Daoy (cell line): ENCODE data around the gene PIF1. TPM values are rescaled to one million over a fixed set of nuclear protein-coding genes. Genes with fewer than 3 reads are reported as not detected.
"Not testable (repeated sequence)": the region's sequence is repeated elsewhere in the genome, so short reads cannot be mapped to it uniquely, and the experiment has no call there.

Experiments
- DNase-seq: peaks from one replicate; pipeline ENCODE4 v3.0.0-alpha.2; 2015; ENCODE audit warnings: low read depth
- total RNA-seq: library from RNA; depleted of rRNA; stranded (reverse); fragments of >200 nt; shearing (Covaris generic); gene quantifications from 2 replicates; pipeline ENCODE4 v1.2.3, GENCODE V29; 2014

Gene PIF1
- total RNA-seq, 1 experiment from 2014 or later, result 32.9 TPM

DNA sequence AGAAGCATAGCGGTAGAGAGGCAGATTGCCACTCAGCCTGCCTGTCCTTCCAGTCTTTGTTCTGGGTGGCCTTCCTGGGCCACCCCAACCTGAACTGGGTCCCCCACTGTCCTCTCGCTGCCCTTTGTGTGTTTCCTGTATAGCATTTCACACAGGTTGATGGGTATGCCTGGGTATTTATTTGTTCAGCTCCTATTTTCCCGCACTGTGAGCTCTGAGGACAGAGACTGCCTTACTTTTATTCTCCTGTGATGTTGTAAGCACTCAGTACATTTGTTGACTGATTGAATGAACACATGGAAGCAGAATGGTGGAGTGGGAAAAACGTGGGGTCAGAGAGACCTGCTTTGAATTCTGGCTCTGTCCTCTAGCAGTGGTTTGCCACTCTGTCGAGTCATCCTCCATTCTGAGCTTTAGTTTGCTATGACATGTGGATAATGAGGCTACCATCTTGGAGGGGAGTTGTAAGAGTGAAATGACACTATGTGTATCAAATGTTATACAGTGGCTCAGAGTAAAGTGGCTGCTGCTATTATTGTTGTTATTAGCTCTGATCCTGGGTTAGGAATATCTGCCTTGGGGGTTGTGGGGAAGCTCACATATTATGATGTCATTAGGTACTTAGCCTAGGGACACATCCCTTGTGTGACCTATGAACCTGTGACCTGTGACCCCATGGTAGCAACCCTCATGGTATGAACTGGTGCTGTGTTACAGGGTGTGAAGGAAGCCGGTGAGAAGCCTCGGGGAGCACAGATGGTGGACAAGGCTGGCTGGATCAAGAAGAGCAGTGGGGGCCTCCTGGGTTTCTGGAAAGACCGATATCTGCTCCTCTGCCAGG lies 22.6 kb upstream of the PIF1 start:
- DNase-seq, result no peak

DNA sequence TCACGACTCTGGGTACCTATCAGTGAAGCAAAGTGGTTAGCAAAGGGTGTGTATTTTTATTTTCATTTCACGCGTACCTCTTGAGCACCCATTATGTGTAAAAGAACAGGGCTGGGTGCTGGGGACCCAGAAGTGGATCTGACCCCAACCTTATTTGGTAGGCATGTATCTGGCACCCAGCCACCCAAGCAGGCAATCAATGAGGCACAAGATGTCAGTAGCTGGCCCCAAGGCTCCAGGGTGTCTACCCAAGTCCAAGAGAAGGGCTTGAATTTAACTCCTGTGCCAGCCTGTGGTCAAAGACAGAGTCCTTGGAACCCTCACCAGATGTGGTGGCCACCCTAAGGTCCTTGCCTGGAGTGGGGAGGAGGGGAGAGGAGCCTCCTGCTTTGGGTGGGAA lies 22.0 kb upstream of the PIF1 start:
- no peak for DNase-seq

DNA sequence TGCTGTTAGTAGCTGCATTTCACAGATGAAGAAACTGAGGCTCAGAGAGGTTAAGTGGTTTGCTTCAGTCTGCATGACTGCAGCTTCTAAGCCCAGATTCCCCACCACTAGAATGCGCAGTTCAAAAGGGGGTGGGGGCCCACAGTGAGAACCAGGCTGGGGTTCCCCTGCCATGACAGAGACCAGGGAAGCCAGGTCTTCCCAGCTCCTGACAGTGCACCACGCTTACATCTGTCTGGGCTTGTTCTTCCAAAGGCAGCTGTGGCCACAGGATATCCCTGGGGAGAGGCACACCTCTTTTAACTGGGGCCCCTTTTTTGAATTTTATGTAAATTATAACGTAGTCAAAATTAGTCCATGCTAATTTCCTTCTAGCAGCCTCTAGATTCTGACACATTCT lies 21.6 kb upstream of the PIF1 start:
- DNase-seq, result no peak

DNA sequence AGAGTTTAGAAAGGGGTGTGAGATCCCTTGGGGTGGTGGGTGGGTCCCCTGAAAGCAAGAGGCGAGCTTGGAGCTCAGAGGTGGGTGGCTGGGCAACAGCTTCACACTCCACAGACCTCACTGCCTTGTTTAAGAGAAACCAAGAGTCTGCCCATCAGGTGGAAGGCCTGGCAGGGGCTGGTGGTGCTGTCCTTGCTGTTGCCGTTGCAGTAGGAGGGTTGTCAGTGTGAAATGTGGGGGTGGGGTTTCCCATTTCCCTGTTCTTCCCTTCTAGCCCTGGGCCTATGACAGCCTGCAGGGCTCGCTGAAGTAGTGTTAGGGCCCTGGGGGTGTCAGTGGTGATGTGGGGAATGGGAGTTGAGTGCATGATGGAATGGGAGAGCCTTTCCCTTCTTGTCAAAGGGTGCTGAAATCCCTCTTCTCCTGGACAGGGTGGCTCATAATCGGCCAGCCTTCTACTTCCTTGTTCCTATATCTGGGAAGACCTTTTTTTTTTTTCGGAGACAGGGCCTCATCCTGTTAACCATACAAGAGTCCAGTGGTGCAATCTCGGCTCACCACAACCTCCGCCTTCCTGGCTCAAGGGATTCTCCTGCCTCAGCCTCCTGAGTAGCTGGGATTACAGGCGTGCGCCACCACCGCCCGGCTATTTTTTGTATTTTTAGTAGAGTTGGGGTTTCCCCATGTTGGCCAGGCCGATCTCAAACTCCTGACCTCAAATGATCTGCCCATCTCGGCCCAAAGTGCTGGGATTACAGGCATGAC lies 20.6 kb upstream of the PIF1 start:
- no peak for DNase-seq

DNA sequence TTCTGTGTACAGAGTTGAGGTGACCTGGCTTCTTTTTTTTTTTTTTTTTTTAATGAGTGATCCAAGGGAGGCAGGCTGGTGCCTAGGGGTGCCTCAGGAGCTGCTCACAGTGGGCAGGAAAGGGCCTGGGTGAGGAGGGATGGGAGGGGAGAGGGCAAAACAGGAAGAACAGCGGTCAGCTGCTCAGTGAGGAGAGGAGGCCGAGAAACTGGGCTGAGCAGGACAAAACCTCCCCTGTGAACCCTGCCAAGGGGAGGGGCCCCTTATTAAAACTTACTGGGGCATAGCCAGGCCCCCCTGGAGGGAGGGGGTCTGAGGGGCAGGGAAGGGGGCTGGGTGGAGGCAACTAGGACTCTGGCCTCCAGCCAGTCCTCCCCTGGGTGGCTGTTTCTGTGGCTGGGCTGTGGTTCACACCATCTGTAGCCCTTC lies 19.8 kb upstream of the PIF1 start:
- no peak for DNase-seq

DNA sequence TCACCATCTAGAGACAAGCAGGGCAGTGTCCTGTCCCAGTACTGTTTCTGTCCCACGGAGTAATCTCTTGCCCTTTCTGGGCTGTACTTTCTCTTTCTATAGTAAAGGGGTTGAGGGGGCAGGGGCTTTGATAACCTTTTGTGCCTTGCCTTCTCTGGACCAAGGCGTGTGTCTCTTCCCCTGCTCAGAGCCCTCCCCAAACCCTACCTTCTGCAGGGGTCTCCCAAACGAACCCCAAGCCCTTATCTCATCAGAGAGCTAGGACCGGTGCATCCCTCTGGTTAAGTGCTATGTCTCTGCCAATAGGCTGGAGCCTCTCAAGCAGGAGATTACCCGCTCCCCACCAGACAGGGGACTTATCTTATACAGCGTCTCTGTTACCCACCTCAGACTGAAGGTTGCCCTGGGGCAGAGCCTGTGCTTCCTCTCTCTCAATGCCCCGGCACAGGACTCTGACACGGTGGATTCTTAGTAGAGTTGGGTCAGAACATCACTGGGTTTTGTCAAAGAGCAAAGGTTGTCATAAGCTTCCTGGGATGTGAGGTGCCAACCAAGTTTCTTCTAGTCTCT lies 19.2 kb upstream of the PIF1 start:
- DNase-seq, result no peak

DNA sequence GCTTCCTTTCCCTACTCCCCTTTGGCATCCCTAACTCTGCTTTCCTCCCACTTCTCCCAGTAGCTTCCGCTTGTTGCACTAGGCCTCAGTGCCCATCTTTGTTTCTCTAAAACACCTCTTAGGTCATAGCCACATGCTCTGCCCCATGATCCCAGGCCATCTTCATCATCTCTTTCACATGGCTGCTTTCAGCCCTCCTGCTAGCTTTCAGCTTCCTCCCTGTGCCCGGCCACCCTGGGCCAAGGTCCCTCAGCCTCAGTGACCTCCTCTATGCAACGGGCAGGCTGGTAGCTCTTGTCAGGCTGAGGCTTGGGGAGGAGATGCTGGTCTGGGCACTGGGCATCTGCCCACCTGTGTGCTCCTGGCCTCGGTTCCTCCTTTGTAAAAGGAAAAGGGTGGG lies 18.5 kb upstream of the PIF1 start:
- no peak for DNase-seq

DNA sequence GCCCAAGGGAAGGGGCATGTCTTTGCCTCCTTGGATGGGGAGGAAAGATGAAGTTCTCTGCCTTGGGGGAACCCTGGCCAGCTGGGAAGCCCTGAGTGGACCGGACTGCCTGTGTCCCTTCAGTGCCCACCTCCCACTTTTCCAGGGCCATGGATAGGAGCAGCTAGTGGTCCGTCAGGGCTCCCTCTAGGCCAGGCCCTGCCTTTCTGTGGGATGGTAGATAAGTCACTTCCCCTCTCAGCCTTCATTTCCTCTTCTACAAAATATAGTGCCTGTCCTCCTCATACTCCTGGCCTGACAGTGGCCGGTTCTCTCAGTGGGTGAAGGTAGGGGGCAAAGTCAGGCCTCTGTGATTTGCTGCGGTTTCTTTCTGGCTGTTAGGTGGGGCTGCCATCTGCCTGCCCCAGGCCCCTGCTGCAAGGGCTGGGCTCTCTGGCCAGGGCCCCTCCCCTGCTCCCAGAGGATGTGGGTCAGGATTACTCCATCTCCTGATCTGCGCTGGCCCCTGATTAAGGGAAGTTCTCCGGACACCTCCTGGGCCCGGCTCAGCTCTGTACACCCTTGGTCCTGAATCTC lies 17.6 kb upstream of the PIF1 start:
- peak; percentile 61 for DNase-seq

DNA sequence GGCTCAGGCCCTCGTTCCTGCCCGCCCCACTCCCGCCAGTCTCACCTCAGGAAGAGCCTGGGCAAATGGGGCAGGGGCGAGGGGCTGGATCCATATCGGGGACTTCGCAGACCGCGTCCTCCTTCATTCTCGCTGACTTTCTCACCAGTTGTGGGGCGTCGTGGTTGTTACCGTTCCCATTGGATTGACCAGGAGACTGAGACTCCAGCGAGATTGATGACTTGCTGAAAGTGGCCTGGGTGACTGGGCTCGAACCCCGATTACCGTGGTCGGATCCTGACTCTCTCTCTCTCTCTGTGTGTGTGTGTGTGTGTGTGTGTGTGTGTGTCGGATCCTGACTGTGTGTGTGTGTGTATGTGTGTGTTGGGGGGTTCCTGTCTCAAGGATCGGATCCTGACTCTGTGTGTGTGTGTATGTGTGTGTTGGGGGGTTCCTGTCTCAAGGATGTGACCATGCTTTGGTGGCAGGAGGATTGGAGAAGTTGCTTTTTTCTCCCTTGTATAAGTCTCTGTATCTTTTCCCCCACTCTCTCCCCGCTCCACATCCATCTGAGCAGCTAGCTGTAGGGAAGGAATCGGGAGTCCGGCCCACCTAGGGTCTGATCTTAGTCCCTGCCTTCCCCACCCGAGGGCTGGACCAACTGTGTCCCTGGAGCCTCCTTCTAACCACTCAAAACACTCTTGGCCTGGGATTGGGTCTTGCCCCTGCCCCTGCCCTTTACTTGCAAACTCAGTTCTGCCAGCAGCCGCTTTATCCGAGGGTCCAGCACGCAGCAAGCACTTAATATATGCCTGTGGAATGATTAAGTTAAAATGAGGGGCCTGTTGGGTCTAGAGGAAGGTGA lies 16.9 kb upstream of the PIF1 start:
- peak; percentile 42 for DNase-seq

DNA sequence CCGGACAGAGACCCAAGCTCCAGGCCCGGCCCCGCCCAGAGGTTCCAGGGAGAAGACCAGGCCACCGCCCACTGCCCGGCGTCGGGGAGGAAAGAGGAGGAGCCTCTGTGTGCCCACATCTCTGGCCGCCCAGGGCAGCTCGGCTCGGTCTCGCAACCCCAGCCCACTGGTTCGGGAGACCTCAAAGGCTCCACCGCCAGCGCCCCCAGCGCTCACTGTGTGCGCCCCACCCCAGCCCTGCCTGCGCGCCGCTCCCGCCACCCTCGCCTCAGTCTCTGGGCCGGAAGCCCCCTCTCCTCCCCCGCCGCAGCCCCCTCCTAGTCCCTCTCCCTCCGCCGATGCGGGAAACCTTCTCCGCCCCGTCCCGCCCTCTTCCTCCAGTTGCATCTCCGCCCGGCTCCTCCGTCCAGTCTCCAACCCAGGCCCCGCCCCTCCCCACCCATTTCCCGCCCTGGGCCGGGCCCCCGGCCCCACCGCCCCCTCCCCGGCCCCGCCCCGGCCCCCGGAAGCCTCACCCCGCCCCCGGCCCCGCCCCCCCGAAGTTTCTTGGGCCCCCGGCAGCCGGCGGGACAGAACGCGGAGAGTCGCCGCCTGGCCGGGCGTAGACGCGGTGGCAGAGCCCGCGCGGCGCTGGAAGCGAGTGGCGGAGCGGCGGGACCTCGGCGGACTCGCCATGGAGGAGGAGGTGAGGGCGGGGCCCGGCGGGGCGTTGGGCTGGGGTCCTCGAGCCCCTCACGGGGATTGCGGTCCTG lies 16.1 kb upstream of the PIF1 start, which contains the start of gene PLEKHO2:
Gene PLEKHO2, plus strand, starts transcription at position 572 of the 752 bp plus-strand sequence. Its CDS starts 102 bp downstream, at position 674.
- DNase-seq, result peak; percentile 95

DNA sequence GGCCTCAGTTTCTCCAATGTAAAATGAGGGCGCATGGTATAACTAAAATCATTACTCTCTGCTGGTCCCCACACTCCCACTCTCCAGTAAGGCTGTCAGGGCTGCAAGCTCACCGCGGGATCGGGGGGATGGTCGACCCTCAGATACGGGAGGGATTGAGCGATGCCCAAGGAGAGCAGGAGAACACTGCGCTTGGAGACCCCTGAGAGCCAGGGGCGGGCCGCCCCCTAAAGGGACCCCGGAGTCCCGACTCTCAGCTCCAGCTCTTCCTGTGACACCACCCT lies 15.6 kb upstream of the PIF1 start:
- DNase-seq, result no peak

DNA sequence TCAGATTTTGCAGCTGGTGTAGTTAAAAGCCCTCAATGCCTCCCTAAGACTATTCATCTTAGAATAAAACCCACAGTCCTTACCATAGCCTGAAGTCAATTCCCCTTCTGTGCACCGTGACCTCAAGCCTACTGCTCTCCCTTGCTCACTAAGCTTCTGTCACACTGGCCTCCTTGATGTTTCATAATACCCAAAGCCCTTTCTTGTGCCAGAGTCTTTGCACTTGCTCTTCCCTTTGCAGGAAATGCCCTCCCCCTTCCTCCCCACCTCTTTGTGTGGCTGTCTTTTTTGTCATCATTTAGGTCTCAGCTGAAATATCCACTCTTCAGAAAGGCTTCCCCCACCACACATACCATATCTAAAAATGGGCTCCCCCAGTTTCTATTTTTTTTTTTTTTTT lies 12.1 kb upstream of the PIF1 start:
- DNase-seq, result no peak

DNA sequence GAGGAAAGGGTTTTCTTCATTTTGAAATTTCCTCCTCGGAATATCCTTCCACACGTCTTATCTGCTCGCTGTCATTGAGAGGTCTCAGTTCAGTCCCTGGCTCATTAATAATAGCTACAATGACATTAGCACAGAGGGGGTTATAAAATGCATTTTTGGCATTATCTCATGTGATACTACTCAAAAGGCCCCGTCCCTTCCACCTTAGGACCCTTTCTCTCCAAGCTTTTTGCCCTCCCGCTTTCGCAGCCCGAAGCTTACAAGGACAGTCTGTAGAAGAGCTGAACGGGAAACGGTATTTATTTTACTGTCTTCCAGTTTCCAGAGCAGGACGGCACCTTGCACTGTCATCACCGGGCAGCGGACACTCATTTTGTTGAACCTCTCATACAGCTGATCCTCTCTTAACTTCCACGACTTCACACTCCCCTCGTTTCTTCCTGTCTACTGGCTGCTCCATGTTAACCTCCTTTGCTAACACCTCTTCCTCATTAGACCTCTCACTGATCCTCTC lies 10.6 kb upstream of the PIF1 start:
- DNase-seq, result no peak

DNA sequence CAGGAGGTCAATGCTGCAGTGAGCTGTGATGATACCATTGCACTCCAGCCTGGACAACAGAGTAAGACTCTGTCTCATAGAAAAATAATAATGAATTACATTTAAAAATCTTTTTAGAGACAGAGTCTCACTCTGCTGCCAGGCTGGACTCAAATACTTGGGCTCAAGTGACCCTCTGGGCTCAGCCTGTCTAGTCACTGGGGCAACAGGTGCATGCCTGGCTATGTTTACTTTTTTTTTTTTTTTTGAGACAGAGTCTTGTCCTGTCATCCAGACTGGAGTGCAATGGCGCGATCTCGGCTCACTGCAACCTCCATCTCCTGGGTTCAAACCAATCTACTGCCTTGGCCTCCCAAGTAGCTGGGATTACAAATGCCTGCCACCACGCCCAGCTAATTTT lies 8.2 kb upstream of the PIF1 start:
- DNase-seq, result no peak

DNA sequence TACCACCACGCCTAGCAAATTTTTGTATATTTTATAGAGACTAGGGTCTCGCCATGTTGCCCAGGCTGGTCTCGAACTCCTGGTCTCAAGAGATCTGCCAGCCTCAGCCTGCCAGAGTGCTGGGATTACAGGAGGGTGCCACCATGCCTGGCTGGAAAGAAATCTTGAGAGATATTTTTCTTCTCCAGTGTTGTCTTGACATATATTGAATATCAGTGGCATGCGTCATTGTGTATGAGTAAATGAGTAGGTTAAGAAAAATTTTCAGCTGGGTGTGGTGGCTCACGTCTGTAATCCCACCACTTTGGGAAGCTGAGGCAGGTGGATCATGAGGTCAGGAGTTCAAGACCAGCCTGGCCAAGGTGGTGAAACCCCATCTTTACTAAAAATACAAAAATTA lies 3.5 kb upstream of the PIF1 start:
- DNase-seq, result no peak

DNA sequence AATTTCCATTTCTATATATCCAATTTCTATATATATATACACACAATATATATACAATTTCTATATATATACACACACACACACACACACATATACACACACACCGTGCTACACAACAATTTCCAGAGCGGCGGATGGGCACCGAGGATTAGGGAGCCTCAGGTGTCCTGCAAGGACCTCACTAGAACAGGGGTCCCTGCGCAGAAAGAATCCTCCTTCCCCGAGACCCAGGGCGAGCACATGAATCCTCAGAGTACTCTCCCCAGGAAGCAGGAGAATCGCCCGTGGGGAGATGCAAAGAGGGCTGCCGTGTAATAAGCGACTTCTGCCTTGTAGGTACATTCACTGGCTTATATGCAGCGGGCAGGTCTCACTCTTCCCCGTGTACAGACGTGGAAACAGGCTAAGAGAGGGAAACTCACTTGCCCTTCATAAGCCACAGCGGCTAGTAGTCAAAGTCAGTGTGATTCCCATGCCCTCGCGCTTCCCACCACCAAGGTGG lies 467 bp downstream of the PIF1 start:
- peak; percentile 24 for DNase-seq

DNA sequence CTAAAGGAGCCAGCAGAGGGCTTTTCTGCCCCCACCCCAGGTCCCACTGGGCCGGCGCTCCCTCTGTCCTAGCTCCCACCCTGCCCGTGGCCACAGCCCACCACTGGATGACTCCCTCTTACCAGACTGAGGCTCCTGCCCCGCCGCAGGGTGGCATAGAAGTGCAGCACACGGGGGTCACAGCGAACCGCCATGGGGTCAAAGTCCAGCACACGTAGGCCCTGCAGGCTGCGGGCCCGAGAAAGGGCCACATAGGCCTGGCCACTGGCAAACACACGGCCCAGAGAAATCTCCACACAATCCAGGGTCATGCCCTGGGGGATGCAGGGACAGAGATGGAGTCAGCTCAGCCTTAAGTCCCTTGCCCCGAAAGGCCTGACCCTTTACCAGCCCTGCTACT lies 9.0 kb downstream of the PIF1 start:
- DNase-seq, result no peak

DNA sequence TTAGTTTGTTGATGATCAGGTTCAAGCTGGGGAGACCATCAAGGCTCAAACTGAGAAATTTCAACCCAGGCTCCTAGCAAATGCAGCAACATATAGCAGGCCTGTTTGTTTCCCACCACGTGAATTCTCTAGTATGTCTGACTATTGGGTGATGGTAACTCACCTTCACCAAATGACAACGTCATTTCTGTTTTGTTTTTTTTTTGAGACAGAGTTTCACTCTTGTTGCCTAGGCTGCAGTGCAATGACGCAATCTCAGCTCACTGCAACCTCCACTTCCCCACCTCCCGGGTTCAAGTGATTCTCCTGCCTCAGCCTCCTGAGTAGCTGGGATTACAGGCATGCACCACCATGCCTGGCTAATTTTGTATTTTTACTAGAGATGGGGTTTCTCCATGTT lies 10.5 kb downstream of the PIF1 start:
- DNase-seq, result not testable (repeated sequence)

DNA sequence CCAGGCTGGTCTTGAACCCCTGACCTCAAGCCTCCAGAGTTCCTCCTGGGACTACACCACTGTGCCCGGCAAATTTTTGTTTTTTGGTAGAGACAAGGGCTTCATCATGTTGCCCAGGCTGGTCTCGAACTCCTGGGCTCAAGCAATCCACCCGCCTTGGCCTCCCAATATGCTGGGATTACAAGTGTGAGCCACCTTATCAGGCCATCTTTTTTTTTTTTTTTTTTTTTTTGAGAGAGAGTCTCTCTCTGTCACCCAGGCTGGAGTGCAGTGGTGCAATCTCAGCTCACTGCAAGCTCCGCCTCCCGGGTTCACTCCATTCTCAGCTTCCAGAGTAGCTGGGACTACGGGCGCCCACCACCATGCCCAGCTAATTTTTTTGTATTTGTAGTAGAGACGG lies 11.2 kb downstream of the PIF1 start:
- not testable (repeated sequence) for DNase-seq

DNA sequence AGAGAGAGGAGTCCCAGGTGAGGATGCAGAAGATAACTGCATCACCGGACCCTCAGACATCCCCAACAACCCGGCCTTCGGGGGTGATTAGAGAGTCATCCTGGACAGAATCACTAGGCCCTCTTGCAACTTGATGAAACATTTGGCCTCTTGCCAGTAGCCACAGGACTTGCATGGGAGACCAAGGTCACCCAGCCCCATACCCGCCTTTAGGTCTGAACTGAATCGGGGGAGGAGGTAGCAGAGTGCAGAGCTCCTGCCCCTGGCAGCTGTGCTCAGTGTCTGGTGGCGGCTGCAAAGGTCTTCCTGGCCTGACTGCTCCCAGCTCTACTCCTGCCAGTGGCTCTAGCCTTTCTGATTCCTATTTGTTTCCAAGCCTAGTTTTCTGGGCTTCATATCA lies 12.4 kb downstream of the PIF1 start:
- peak; percentile 40 for DNase-seq
